ENCODE measurements around the gene TMEM259. TPM values are rescaled to one million over a fixed set of nuclear protein-coding genes. Genes with fewer than 3 reads are reported as not detected.

Gene TMEM259
- total RNA-seq, 1 experiment from 2014 or later, result 202 TPM

DNA sequence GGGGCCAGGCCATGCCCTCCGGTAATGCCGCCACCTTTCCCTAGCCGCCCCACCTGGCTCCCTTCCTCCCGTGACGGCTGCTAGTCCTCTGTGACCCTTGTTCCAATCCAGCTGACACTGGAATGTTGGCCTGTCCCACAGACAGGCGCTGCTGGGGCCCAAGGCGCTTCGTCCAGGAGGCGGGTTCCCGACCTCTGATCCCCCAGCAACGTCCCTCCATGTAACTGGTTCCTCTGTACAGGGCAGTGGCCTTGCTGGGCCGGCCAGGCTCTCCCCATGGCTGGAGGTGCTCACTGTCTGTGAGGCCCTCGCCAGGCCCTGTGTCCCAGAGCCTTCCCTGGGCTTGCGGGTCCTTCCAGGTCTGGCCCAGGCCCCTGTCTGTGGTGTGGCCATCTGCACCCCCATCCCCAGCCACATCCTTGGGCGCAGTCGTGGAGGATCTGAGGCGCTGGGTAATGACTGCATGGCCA, 27.5 kb downstream of the TMEM259 start:
- H3K9me3 ChIP-seq (ENCODE audit: control insufficient read depth in 1 of 2, insufficient read depth in 1 of 2, low read depth in 1 of 2, low read length in 2 of 2), result no peaks in the 10 kb centered on the region
- H3K9me2 ChIP-seq (ENCODE audit: insufficient read depth), result no peaks in the 10 kb centered on the region
- no peak overlapping the region; the same call in 1 of the 2 replicates for H3K27ac ChIP-seq (ENCODE audit: low read depth, low read length)
- ATAC-seq (no peak), DNase-seq (ENCODE audit: low read depth, low spot score) (no peak)
- peaks cover 7 to 29% of the 10 kb centered on the region in 2 experiments for H3K4me1 ChIP-seq (ENCODE audit: control insufficient read depth in 1 of 2, insufficient read depth in 2 of 2, low read length in 2 of 2)
- H2AFZ ChIP-seq (ENCODE audit: low read depth, low read length, poor library complexity, severe bottlenecking), result no peak overlapping the region
- TF ChIP-seq TCF7L2 (IDR thresholded peaks at IDR 0.05; ENCODE audit: borderline replicate concordance, extremely low read depth, insufficient read depth, insufficient read length), result no peak
- no peak for TF ChIP-seq YY1 (IDR thresholded peaks at IDR 0.05; ENCODE audit: extremely low read depth, insufficient replicate concordance, low read depth, low read length)
- TF ChIP-seq, protein P1, sequence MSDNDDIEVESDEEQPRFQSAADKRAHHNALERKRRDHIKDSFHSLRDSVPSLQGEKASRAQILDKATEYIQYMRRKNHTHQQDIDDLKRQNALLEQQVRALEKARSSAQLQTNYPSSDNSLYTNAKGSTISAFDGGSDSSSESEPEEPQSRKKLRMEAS (IDR thresholded peaks at IDR 0.05), result no peak
- TF ChIP-seq ZBTB33 (IDR thresholded peaks at IDR 0.05; ENCODE audit: extremely low read depth, insufficient replicate concordance, low read length), result no peak
- TF ChIP-seq CBX3 (IDR thresholded peaks at IDR 0.05; ENCODE audit: low read depth), result no peak
- no peak for TF ChIP-seq POLR2A (IDR thresholded peaks at IDR 0.05; ENCODE audit: borderline replicate concordance, extremely low read depth, insufficient read depth, insufficient read length)
- ChIA-PET POLR2A (no interaction called here), RAD21 (ENCODE audit: low non-redundant PET in 1 of 2, low total read pairs in 2 of 2, uncharacterized antibody in 2 of 2, unreplicated experiment in 2 of 2) (no interaction called here), CTCF (no interaction called here)
- H3K36me3 ChIP-seq (ENCODE audit: control insufficient read depth in 1 of 2, insufficient read depth in 2 of 2, low read length in 2 of 2), result peaks cover 7 to 48% of the 10 kb centered on the region in 2 experiments; a peak in 3 of 4 replicates
- no peak overlapping the region for H3K4me2 ChIP-seq (ENCODE audit: low read length)
- no peaks in the 10 kb centered on the region for H3K27me3 ChIP-seq (ENCODE audit: insufficient read depth, low read length)
- no peak overlapping the region for H3K4me3 ChIP-seq (replicated peaks in 1 of 2; ENCODE audit: low read depth in 1 of 2, low read length in 2 of 2)
- H4K20me1 ChIP-seq (ENCODE audit: insufficient read depth), result peaks cover 6% of the 10 kb centered on the region; the same call in 1 of the 2 replicates
- intact Hi-C loops (cut with micrococcal nuclease), result no loop called here
- H3K9ac ChIP-seq (ENCODE audit: low read length), result no peak overlapping the region
- H3K79me2 ChIP-seq (ENCODE audit: insufficient read depth, low read length), result no peaks in the 10 kb centered on the region; the same call in 1 of the 2 replicates
- no TSS peak for BruUV-seq (replicated peaks)

DNA sequence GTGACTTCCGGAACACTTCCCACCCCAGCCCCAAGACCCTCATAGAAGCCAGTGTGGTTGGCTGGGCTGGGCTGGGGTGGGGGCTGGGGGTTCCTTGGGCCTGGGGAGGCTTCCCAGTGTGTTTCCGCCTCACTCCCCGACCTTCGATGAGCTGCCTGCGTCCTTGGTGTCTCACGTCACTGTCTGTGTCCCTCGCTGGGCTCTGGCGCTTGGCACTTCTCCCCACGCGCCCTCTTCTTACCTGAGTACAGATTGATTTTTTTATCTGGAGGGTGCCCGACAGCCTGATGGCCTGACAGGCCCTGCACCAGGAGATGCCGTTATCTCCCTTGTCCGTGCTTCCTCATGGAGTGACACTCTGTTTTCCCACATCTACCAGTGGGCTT, 28.3 kb downstream of the TMEM259 start:
- Histone ChIP-seq H3K4me2 (ENCODE audit: low read length) (no peak overlapping the region), H3K36me3 (ENCODE audit: control insufficient read depth in 1 of 2, insufficient read depth in 2 of 2, low read length in 2 of 2) (peaks cover 7 to 53% of the 10 kb centered on the region in 2 experiments; a peak in 3 of 4 replicates), H3K4me3 (replicated peaks in 1 of 2; ENCODE audit: low read depth in 1 of 2, low read length in 2 of 2) (no peak overlapping the region), H3K79me2 (ENCODE audit: insufficient read depth, low read length) (no peaks in the 10 kb centered on the region; the same call in 1 of the 2 replicates), H3K27me3 (ENCODE audit: insufficient read depth, low read length) (no peaks in the 10 kb centered on the region), H3K9me2 (ENCODE audit: insufficient read depth) (no peaks in the 10 kb centered on the region), H4K20me1 (ENCODE audit: insufficient read depth) (peaks cover 6% of the 10 kb centered on the region; the same call in 1 of the 2 replicates), H3K4me1 (ENCODE audit: control insufficient read depth in 1 of 2, insufficient read depth in 2 of 2, low read length in 2 of 2) (peaks cover 7 to 29% of the 10 kb centered on the region in 2 experiments), H3K27ac (ENCODE audit: low read depth, low read length) (no peak overlapping the region; the same call in 1 of the 2 replicates), H3K9me3 (ENCODE audit: control insufficient read depth in 1 of 2, insufficient read depth in 1 of 2, low read depth in 1 of 2, low read length in 2 of 2) (no peaks in the 10 kb centered on the region), H2AFZ (ENCODE audit: low read depth, low read length, poor library complexity, severe bottlenecking) (no peak overlapping the region), H3K9ac (ENCODE audit: low read length) (no peak overlapping the region)
- ChIA-PET POLR2A (no interaction called here), RAD21 (ENCODE audit: low non-redundant PET in 1 of 2, low total read pairs in 2 of 2, uncharacterized antibody in 2 of 2, unreplicated experiment in 2 of 2) (no interaction called here), CTCF (no interaction called here)
- BruUV-seq (replicated peaks), result no TSS peak
- DNase-seq (ENCODE audit: low read depth, low spot score) (no peak), ATAC-seq (no peak)
- intact Hi-C loops (cut with micrococcal nuclease), result no loop called here
- no peak for TF ChIP-seq REST (IDR thresholded peaks at IDR 0.05; ENCODE audit: low read depth)
- TF ChIP-seq CBX3 (IDR thresholded peaks at IDR 0.05; ENCODE audit: low read depth), result no peak
- TF ChIP-seq, protein P2, sequence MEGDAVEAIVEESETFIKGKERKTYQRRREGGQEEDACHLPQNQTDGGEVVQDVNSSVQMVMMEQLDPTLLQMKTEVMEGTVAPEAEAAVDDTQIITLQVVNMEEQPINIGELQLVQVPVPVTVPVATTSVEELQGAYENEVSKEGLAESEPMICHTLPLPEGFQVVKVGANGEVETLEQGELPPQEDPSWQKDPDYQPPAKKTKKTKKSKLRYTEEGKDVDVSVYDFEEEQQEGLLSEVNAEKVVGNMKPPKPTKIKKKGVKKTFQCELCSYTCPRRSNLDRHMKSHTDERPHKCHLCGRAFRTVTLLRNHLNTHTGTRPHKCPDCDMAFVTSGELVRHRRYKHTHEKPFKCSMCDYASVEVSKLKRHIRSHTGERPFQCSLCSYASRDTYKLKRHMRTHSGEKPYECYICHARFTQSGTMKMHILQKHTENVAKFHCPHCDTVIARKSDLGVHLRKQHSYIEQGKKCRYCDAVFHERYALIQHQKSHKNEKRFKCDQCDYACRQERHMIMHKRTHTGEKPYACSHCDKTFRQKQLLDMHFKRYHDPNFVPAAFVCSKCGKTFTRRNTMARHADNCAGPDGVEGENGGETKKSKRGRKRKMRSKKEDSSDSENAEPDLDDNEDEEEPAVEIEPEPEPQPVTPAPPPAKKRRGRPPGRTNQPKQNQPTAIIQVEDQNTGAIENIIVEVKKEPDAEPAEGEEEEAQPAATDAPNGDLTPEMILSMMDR (IDR thresholded peaks at IDR 0.05 in 2 of 3, conservative IDR thresholded peaks at IDR 0.05 in 1 of 3; ENCODE audit: borderline replicate concordance in 1 of 3, insufficient read depth in 1 of 3, low read depth in 2 of 3, low read length in 2 of 3), result no peak
- TF ChIP-seq ZFX (IDR thresholded peaks at IDR 0.05), result no peak
- TF ChIP-seq YY1 (IDR thresholded peaks at IDR 0.05; ENCODE audit: extremely low read depth, insufficient replicate concordance, low read depth, low read length), result no peak
- no peak for TF ChIP-seq ATF3 (IDR thresholded peaks at IDR 0.05)

All from HCT116 (cell line).